ENCODE results near the gene TMEM72.

Gene TMEM72

DNA sequence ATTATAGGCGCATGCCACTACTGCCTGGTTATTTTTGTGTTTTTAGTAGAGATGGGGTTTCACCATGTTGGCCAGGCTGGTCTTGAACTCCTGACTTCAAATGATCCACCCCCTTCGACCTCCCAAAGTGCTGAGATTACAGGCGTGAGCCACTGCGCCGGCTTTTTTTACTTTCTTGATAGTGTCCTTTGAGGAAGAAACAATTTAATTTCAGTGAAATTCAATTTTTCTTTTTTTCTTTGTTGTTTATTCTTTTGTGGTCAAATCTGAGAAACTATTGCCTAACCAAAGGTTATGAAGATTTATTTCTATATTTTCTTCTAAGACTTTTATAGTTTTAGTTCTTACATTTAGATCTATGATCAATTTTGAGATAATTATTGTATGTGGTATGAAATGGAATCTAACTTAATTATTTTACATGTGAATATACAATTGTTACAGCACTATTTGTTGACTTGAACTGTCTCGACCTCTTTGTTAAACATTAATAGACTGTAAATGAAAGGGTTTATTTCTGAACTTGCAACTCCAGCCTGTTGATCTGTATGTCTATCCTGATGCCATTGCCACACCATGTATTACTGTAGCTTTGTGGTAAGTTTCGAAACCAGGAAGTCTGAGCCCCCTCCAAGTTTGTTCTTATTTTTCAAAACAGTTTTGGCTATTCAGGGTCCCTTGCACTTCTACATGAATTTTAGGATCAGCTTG, 28.7 kb downstream of the TMEM72 start:
- H3K4me3 ChIP-seq (ENCODE audit: low read depth, low read length) = no peak overlapping the region
- TF ChIP-seq, protein P1, sequence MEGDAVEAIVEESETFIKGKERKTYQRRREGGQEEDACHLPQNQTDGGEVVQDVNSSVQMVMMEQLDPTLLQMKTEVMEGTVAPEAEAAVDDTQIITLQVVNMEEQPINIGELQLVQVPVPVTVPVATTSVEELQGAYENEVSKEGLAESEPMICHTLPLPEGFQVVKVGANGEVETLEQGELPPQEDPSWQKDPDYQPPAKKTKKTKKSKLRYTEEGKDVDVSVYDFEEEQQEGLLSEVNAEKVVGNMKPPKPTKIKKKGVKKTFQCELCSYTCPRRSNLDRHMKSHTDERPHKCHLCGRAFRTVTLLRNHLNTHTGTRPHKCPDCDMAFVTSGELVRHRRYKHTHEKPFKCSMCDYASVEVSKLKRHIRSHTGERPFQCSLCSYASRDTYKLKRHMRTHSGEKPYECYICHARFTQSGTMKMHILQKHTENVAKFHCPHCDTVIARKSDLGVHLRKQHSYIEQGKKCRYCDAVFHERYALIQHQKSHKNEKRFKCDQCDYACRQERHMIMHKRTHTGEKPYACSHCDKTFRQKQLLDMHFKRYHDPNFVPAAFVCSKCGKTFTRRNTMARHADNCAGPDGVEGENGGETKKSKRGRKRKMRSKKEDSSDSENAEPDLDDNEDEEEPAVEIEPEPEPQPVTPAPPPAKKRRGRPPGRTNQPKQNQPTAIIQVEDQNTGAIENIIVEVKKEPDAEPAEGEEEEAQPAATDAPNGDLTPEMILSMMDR (IDR thresholded peaks at IDR 0.05; ENCODE audit: borderline replicate concordance, insufficient read depth, low read depth, low read length) = no peak

DNA sequence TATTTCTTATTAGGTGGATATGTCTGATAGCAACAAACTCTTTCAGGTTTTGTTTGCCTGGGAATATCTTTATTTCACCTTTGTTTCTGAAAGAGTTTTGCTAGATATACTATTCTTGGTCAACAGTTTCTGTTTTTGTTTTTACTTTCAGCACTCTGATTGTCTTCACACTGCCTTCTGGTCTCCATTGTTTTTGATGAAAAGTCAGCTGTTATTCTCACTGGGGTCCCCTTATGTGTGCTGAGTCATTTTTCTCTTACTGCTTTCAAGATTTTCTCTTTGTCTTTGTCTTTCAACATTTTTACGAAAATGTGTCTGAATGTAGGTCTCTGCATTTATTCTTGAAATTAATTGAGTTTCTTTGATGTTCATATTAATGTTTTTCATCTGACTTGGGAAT, 33.2 kb downstream of the TMEM72 start:
- TF ChIP-seq, protein P1 (IDR thresholded peaks at IDR 0.05; ENCODE audit: borderline replicate concordance, insufficient read depth, low read depth, low read length) = no peak

DNA sequence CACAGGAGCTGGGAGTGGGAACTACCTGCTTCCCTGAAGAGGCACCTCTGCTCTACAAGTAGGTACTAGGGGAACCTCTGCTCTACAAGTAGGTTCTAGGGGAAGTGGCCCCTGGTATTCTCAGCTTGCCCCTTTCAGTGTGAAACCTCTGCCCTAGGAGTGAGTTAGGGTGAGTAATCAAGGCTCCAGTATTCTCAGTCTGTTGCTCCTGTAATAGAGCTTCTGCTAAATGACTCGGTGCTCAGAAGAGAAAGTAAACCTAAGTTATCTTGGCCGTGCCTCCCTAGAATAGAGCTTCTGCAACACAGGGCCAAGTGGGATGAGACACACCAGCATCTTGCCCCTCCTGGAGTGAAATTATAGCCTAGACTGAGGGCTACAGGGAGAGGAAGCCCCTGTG, 35.1 kb downstream of the TMEM72 start:
- H3K4me3 ChIP-seq (ENCODE audit: low read depth, low read length) = no peak overlapping the region
- TF ChIP-seq, protein P1 (IDR thresholded peaks at IDR 0.05; ENCODE audit: borderline replicate concordance, insufficient read depth, low read depth, low read length) = no peak

More for the DNA sequence above, 33.2 kb downstream of the TMEM72 start:
- no peak overlapping the region for H3K4me3 ChIP-seq (ENCODE audit: low read depth, low read length)

DNA sequence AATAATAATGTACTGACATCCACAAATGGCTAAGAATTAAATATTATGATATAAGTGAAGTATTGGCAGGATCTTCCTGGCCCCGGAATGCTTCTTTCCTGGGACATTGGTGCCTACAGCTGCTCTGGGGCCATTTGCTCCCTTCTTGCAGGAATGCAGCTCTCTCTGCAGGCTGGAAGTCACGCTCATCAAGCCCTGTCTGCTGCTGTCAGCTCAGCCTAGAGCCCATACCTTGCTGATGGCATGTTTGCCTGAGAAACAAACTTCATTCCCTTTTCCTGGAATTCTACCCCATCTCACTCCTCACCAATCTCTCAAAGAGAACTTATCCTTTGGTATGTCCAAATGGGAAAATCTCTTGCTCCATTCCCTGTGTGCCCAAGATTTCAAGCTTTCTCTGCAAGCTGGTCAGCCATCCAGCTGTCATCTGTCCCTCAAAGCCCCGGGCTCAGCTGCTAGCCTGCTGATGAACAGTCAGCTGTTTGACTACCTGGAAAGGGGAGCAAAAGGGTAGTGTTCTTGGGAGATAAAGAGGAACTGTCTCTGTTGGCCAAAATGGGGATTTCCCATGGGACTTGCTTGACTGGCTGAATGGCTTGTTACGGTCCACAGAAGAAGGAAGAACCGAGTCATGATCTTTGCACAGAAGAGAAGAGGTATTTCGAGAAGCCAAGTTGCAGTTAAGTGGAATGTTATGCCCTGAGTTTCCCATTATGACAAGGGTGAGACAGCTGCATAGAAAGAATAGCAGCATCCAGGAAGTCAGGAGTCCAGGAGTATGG, 36.4 kb downstream of the TMEM72 start:
- no peak overlapping the region for H3K4me3 ChIP-seq (ENCODE audit: low read depth, low read length)
- TF ChIP-seq, protein P1 (IDR thresholded peaks at IDR 0.05; ENCODE audit: borderline replicate concordance, insufficient read depth, low read depth, low read length) = no peak

DNA sequence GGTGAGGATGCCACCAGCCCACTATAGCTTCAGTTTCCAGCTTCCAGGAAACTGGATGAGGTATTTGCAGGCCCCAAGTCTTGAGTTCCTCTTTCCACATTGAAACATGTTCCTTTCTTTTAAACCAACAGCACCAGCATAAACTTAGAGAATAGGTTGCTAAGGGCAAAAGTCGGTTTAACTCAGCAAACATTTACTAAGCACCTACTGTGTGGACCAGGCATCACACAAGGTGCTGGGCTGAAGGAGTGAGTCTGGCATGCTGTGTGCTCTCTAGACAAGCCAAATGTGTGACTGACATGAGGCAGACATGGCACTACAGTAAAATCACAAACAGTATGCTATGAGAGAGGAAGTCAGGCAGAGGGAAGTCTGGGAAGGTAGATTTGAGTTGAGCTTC, 37.5 kb downstream of the TMEM72 start:
- H3K4me3 ChIP-seq (ENCODE audit: low read depth, low read length) = no peak overlapping the region
- TF ChIP-seq, protein P1 (IDR thresholded peaks at IDR 0.05; ENCODE audit: borderline replicate concordance, insufficient read depth, low read depth, low read length) = no peak

DNA sequence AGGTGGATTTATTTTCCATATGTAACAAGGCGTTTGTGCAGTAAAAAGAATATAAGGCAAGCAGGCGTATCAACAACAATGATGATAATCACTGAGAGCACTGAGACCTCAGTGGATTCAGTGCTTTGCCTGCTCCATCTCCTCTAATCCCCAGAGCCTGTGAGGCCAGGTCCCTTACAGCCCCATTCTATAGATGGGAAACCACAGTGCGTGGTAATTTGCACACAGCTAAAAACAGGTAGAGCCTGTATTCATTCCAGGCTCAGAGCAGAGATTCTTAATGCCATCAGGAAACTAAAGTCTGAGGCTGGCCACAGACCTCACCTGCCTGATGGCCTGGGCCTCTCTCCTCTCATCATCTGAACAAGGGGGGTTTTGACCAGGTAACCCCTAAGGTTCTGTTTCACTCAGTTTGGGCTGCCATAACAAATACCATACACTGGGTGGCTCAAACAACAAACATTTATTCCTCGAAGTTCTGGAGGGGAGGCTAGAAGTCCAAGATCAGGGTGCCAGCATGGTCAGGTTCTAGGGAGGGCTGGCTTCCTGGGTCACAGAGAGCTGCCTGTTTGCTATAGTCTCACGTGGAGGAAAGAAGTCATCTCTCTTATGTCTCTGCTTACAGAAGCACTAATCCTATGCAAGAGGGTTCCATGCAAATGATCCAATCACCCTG, 38.1 kb downstream of the TMEM72 start:
- TF ChIP-seq, protein P1 (IDR thresholded peaks at IDR 0.05; ENCODE audit: borderline replicate concordance, insufficient read depth, low read depth, low read length) = no peak
- no peak overlapping the region for H3K4me3 ChIP-seq (ENCODE audit: low read depth, low read length)
